CD4-positive, alpha-beta memory T cell (primary cell): ENCODE data around the gene AMTN. TPM values are rescaled to one million over a fixed set of nuclear protein-coding genes. Genes with fewer than 3 reads are reported as not detected.
"Not testable (repeated sequence)": the region's sequence is repeated elsewhere in the genome, so short reads cannot be mapped to it uniquely, and the experiment has no call there.

ENCODE experiments used
- CTCF ChIA-PET: fragments of 350-600 bp; sonication (Branson Sonifier 250); formaldehyde crosslinking; loops from one replicate; lab custom pipeline; 2021; ENCODE audit warnings: inconsistent platforms; ENCODE audit not compliant: partially characterized antibody; lab: Charles Lee
- POLR2A ChIA-PET: fragments of 350-600 bp; sonication (Branson Sonifier 250); formaldehyde crosslinking; loops from one replicate; lab custom pipeline; 2021; ENCODE audit not compliant: partially characterized antibody; lab: Charles Lee
- DNase-seq, 5 donors: peaks; one replicate each; pipeline versions ENCODE4 v3.0.0 to v3.0.0-alpha.2; 2020 to 2022; ENCODE audit warnings: mixed read lengths in 1 of 5
- H3K27ac ChIP-seq: one replicate; pipeline ENCODE4 v1.7.0; 2013; ENCODE audit warnings: low read depth, low read length
- H3K27me3 ChIP-seq: 2 replicates; pipeline ENCODE4 v1.7.0; 2013; ENCODE audit warnings: mild to moderate bottlenecking, low read length, moderate library complexity; ENCODE audit not compliant: insufficient read depth
- H3K36me3 ChIP-seq: 2 replicates; pipeline ENCODE4 v1.7.0; 2013; ENCODE audit warnings: mild to moderate bottlenecking, low read length, moderate library complexity; ENCODE audit not compliant: insufficient read depth
- H3K4me1 ChIP-seq: 2 replicates; pipeline ENCODE4 v1.7.0; 2013; ENCODE audit warnings: mild to moderate bottlenecking, low read length, moderate library complexity; ENCODE audit not compliant: insufficient read depth
- H3K4me3 ChIP-seq, 2 donors: one replicate each; pipeline ENCODE4 v1.7.0; 2013; ENCODE audit warnings: low read length in 2 of 2, mild to moderate bottlenecking in 1 of 2
- H3K9me3 ChIP-seq, 2 donors: one replicate each; pipeline ENCODE4 v1.7.0; 2013; ENCODE audit warnings: low read length in 2 of 2, control low read depth in 1 of 2; ENCODE audit not compliant: control insufficient read depth in 1 of 2
- H3K27ac Mint-ChIP-seq, 7 donors: one replicate each; pipeline ENCODE4 v1.8.0; 2020 to 2021; ENCODE audit warnings: mixed read lengths in 7 of 7, mild to moderate bottlenecking in 6 of 7, inconsistent platforms in 3 of 7, moderate library complexity in 3 of 7
- H3K27me3 Mint-ChIP-seq, 2 donors: one replicate each; pipeline ENCODE4 v1.8.0; 2020 to 2021; ENCODE audit warnings: mixed read lengths in 2 of 2
- H3K36me3 Mint-ChIP-seq, 2 donors: one replicate each; pipeline ENCODE4 v1.8.0; 2020 to 2021; ENCODE audit warnings: mixed read lengths in 2 of 2, inconsistent platforms in 1 of 2, mild to moderate bottlenecking in 1 of 2
- H3K4me1 Mint-ChIP-seq, 4 donors: one replicate each; pipeline ENCODE4 v1.8.0; 2020 to 2021; ENCODE audit warnings: mixed read lengths in 4 of 4, mild to moderate bottlenecking in 1 of 4
- H3K4me3 Mint-ChIP-seq, 8 donors: one replicate each; pipeline ENCODE4 v1.8.0; 2020 to 2021; ENCODE audit warnings: mixed read lengths in 8 of 8, mild to moderate bottlenecking in 7 of 8, moderate library complexity in 6 of 8, inconsistent platforms in 3 of 8
- H3K9me3 Mint-ChIP-seq, 8 donors: one replicate each; pipeline ENCODE4 v1.8.0; 2020 to 2021; ENCODE audit warnings: mixed read lengths in 8 of 8, mild to moderate bottlenecking in 5 of 8, inconsistent platforms in 3 of 8, moderate library complexity in 1 of 8
- intact Hi-C: fragments of 100-400 bp; cut with micrococcal nuclease; formaldehyde crosslinking; loops from one replicate; pipeline ENCODE4 v1.15.1; 2023
- polyA plus RNA-seq, 2 donors: library from polyadenylated mRNA; unstranded; fragments of 300-500 nt; fragmentation: Illumina TruSeq; gene quantifications; one replicate each; pipeline ENCODE4 v1.2.3, GENCODE V29; 2021
- total RNA-seq, 2 experiments: library from RNA; stranded (reverse); gene quantifications; one replicate each; pipeline ENCODE4 v1.2.3, GENCODE V29; 2021

Gene AMTN, protein sequence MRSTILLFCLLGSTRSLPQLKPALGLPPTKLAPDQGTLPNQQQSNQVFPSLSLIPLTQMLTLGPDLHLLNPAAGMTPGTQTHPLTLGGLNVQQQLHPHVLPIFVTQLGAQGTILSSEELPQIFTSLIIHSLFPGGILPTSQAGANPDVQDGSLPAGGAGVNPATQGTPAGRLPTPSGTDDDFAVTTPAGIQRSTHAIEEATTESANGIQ
- total RNA-seq (not detected), polyA plus RNA-seq (not detected)

DNA sequence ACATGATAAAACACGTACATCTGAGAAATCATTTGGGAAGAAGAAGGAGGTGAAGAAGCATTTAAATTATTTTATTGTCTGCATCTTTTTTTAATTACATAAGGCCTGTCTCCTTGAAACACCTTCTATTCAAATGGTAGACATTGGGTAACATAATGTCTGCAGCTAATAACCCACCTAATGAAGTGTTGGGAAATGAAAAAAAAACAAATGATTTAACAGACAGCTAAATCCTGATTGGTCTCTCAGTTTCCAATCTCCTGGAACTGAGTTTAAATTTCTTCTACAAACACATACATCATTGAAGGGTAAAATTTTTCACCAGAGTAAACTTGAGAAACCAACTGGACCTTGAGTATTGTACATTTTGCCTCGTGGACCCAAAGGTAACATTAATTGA lies at the start of gene AMTN:
AMTN (plus strand) TSS at position 301 of the 400 bp plus-strand sequence. CDS start 209 bp downstream, outside the sequence.
- Histone ChIP-seq H3K27me3 (no peaks in the 10 kb centered on the region), H3K27ac (no peak within 1 kb of the TSS), H3K36me3 (no peaks in the 10 kb centered on the region), H3K4me1 (no peaks in the 10 kb centered on the region), H3K4me3 (no peak within 1 kb of the TSS), H3K9me3 (no peaks in the 10 kb centered on the region)
- ChIA-PET POLR2A (no interaction called here), CTCF (no interaction called here)
- Mint-ChIP-seq H3K36me3 (no peaks in the 10 kb centered on the region), H3K4me1 (no peaks in the 10 kb centered on the region), H3K4me3 (no peak within 1 kb of the TSS), H3K27me3 (peaks cover 6 to 7% of the 10 kb centered on the region in 2 donors), H3K9me3 (no peaks in the 10 kb centered on the region), H3K27ac (no peak within 1 kb of the TSS)
- no peak for DNase-seq
- intact Hi-C loops = no loop called here

DNA sequence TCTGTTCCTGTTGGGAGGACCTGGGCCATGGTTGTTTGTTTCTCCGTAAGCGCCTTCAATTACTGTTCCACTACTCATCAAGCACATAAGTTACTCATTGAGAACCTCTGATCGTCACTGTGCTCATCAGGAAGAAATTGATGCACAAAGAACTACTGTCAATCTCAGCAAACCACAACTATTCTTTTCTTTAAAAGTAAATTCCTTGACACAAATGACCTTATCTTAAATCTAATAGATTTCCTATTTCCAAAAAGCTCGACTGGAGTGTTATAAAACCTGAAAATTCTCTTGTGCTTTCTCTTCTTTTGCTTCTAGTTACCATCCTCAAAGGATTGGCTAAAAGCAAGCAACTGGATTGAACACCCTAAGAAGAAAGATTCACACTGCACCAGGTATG lies 46.5 kb upstream of the AMTN start, which contains the start of gene MUC7:
MUC7 (plus strand) TSS at position 301 of the 400 bp plus-strand sequence. CDS start 1,825 bp downstream, outside the sequence.
- no peaks in the 10 kb centered on the region for H3K4me1 Mint-ChIP-seq
- no peak within 1 kb of the TSS for H3K4me3 Mint-ChIP-seq
- no peaks in the 10 kb centered on the region for H3K36me3 Mint-ChIP-seq
- H3K4me3 ChIP-seq = no peak within 1 kb of the TSS
- no peaks in the 10 kb centered on the region for H3K4me1 ChIP-seq
- H3K9me3 Mint-ChIP-seq = peaks cover 0 to 12% (median 4%) of the 10 kb centered on the region in 8 donors
- no peak within 1 kb of the TSS for H3K27ac Mint-ChIP-seq
- H3K36me3 ChIP-seq = no peaks in the 10 kb centered on the region
- H3K9me3 ChIP-seq = no peaks in the 10 kb centered on the region
- CTCF ChIA-PET = no interaction called here
- H3K27ac ChIP-seq = no peak within 1 kb of the TSS
- H3K27me3 ChIP-seq = no peaks in the 10 kb centered on the region
- H3K27me3 Mint-ChIP-seq = no peaks in the 10 kb centered on the region
- intact Hi-C loops = no loop called here
- DNase-seq = no peak
- POLR2A ChIA-PET = no interaction called here

DNA sequence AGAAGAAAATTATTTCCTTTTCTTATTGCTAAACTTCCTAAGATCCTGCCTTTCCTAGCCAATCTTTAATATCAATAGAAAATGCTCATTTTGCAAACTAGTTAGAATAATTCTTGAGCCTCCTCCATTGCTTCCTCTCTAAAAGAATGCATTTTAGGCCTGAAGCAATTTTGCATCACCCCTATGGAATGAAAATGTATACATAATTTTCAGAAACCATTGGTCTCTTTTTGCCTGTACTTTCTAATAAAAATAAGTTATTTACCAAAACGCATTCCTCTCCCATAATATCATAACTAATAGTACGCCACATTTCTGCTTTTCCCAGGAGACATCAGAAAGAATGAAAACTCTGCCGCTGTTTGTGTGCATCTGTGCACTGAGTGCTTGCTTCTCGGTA lies 44.7 kb upstream of the AMTN start:
- Mint-ChIP-seq H3K27me3 (peaks cover 2 to 3% of the 10 kb centered on the region in 2 donors), H3K9me3 (peaks cover 0 to 6% (median under 1%) of the 10 kb centered on the region in 8 donors), H3K27ac (no peak overlapping the region), H3K4me3 (no peak overlapping the region), H3K36me3 (no peaks in the 10 kb centered on the region), H3K4me1 (no peaks in the 10 kb centered on the region)
- intact Hi-C loops = no loop called here
- ChIA-PET CTCF (no interaction called here), POLR2A (no interaction called here)
- no peaks in the 10 kb centered on the region for H3K9me3 ChIP-seq
- H3K4me3 ChIP-seq = no peak overlapping the region
- no peak overlapping the region for H3K27ac ChIP-seq
- H3K4me1 ChIP-seq = no peaks in the 10 kb centered on the region
- DNase-seq = no peak
- no peaks in the 10 kb centered on the region for H3K27me3 ChIP-seq
- H3K36me3 ChIP-seq = no peaks in the 10 kb centered on the region

DNA sequence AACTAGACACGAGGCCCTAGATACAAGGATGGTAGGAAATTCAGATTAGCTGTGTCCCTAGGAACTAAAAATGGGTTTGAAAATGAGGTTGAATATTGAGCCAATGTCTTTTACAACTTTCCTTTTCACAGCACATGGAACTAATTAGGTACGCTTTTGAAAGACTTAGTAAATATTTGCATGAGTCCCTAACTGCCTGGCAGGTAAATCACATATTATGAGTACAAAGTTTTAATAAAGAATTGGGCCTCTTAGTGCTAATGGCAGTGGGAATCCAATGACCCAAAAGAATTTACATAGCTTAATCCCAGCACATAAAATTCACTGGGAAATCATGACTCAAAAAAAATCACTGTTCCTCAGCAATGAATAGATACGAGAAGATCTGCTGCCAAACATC lies 29.6 kb upstream of the AMTN start:
- Mint-ChIP-seq H3K4me3 (no peak overlapping the region), H3K27me3 (peaks cover 3 to 7% of the 10 kb centered on the region in 2 donors), H3K27ac (no peak overlapping the region), H3K9me3 (no peaks in the 10 kb centered on the region), H3K36me3 (no peaks in the 10 kb centered on the region), H3K4me1 (no peaks in the 10 kb centered on the region)
- intact Hi-C loops = no loop called here
- DNase-seq = no peak
- H3K27me3 ChIP-seq = no peaks in the 10 kb centered on the region
- H3K27ac ChIP-seq = no peak overlapping the region
- ChIA-PET CTCF (no interaction called here), POLR2A (no interaction called here)
- H3K4me1 ChIP-seq = no peaks in the 10 kb centered on the region
- no peaks in the 10 kb centered on the region for H3K9me3 ChIP-seq
- H3K36me3 ChIP-seq = no peaks in the 10 kb centered on the region
- H3K4me3 ChIP-seq = no peak overlapping the region

DNA sequence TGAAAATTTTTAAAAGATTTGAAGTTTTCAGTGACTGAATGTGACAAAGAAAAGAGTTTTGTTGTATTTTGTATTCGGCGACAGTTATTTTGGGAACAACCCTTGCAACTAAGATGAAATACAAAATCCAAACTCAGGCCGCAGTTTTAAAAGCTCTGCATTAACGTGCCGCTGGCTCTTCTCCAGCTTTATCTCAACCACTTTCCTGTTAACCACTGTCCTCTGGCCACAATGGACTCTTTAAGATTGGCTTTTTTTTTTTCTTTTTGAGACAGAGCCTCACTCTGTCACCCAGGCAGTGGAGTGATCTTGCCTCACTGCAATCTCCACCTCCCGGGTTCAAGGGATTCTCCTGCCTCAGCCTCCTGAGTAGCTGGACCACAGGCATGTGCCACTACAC lies 22.1 kb upstream of the AMTN start:
- Mint-ChIP-seq H3K36me3 (no peaks in the 10 kb centered on the region), H3K9me3 (no peaks in the 10 kb centered on the region), H3K4me3 (no peak overlapping the region), H3K27ac (no peak overlapping the region), H3K4me1 (no peaks in the 10 kb centered on the region), H3K27me3 (peaks cover 8 to 9% of the 10 kb centered on the region in 2 donors)
- CTCF ChIA-PET = no interaction called here
- Histone ChIP-seq H3K4me1 (no peaks in the 10 kb centered on the region), H3K9me3 (no peaks in the 10 kb centered on the region), H3K36me3 (no peaks in the 10 kb centered on the region), H3K27ac (no peak overlapping the region), H3K27me3 (no peaks in the 10 kb centered on the region), H3K4me3 (no peak overlapping the region)
- intact Hi-C loops = no loop called here
- no peak for DNase-seq
- POLR2A ChIA-PET = no interaction called here

DNA sequence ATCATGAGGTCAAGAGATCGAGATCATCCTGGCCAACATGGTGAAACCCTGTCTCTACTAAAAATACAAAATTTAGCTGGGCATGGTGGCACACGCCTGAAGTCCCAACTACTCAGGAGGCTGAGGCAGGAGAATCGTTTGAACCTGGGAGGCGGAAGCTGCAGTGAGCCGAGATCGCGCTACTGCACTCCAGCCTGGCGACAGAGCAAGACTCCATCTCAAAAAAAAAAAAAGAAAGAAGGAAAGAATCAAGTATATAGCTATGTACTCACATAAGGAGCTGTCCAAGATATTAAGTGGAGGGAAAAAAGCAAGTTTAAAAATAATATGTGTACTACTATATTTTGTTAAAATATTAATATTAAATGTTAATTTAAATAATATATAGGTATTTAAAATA lies 16.5 kb upstream of the AMTN start:
- H3K9me3 Mint-ChIP-seq, H3K36me3 ChIP-seq, H3K4me1 ChIP-seq, H3K27ac Mint-ChIP-seq, H3K27me3 ChIP-seq, POLR2A ChIA-PET, H3K4me3 Mint-ChIP-seq, H3K36me3 Mint-ChIP-seq, H3K4me1 Mint-ChIP-seq, H3K27ac ChIP-seq, H3K4me3 ChIP-seq, DNase-seq, H3K9me3 ChIP-seq, H3K27me3 Mint-ChIP-seq: not testable (repeated sequence)
- CTCF ChIA-PET = interaction anchor here (1.2 kb wide), 1 partner anchor 10 kb away, joined by 3 read pairs; no protein-coding TSS in a partner anchor
- intact Hi-C loops = loop anchor here (10.0 kb wide), 1 partner anchor 1187 kb away; no protein-coding TSS in a partner anchor

DNA sequence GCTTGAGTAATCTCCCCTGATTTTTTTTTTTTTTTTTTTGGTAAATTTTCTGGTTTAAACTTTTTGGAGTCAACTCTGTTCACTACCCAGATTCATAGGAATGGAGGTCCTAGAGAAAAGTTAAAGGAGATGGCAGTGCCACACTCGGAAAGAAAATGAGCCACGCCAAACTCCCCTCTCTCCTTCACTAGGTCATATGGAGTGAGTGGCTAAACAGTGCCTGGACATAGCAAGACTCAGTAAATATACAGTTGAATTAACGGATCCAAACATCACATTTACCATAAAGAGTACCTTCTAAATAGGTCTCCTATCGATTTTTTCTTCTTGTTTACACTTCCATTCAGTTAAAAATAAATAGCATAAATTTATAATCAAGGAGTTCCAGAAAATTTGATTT lies 13.6 kb upstream of the AMTN start:
- Histone ChIP-seq H3K4me3 (no peak overlapping the region), H3K27me3 (no peaks in the 10 kb centered on the region), H3K9me3 (no peaks in the 10 kb centered on the region), H3K4me1 (no peaks in the 10 kb centered on the region), H3K36me3 (no peaks in the 10 kb centered on the region), H3K27ac (no peak overlapping the region)
- no peaks in the 10 kb centered on the region for H3K4me1 Mint-ChIP-seq
- H3K4me3 Mint-ChIP-seq = no peak overlapping the region
- intact Hi-C loops = loop anchor here (1.0 to 10.0 kb wide), 3 partner anchors 681 to 1190 kb away; no protein-coding TSS in a partner anchor
- ChIA-PET POLR2A (no interaction called here), CTCF (interaction anchor here (1.7 kb wide), 1 partner anchor 11 kb away, joined by 4 read pairs; no protein-coding TSS in a partner anchor)
- H3K36me3 Mint-ChIP-seq = no peaks in the 10 kb centered on the region
- H3K27me3 Mint-ChIP-seq = peaks cover 0 to 2% of the 10 kb centered on the region in 2 donors
- DNase-seq = no peak
- no peaks in the 10 kb centered on the region for H3K9me3 Mint-ChIP-seq
- no peak overlapping the region for H3K27ac Mint-ChIP-seq
